Measurements from ENCODE around the gene SEMA3A. TPM values are rescaled to one million over a fixed set of nuclear protein-coding genes. Genes with fewer than 3 reads are reported as not detected.

Gene SEMA3A
- total RNA-seq, 1 donor from 2014 or later = 0.75 TPM

GRCh38 chr7:84122582-84123360 lies 71.8 kb downstream of the SEMA3A start:
- intact Hi-C loops (cut with DNase I) = no loop called here
- H3K9me3 ChIP-seq = no peaks in the 10 kb centered on the region
- no peaks in the 10 kb centered on the region for H3K27me3 ChIP-seq
- no peak overlapping the region for H3K27ac ChIP-seq
- no peak for DNase-seq (ENCODE audit: low spot score in 2 of 2)
- no peak for TF ChIP-seq CTCF (IDR thresholded peaks at IDR 0.05)
- no peak overlapping the region for H3K4me3 ChIP-seq
- no peaks in the 10 kb centered on the region for H3K4me1 ChIP-seq
- H3K36me3 ChIP-seq = no peaks in the 10 kb centered on the region

DNA sequence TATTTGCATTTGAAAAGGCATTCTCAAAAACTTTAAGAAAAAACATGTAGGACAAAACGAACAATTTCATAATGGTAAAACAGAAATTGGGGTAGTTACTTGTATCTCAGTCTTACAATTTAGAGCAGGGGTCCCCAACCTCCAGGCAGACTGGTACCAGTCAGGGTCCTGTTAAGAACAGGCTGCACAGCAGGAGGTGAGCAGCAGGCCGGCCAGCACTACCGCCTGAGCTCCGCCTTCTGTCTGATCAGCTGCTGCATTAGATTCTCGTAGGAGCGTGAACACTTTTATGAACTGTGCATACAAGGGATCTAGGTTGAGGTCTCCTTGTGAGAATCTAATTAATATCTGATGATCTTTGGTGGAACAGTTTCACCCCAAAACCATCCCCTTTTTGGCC lies 77.3 kb downstream of the SEMA3A start:
- DNase-seq (ENCODE audit: low spot score in 2 of 2) = no peak
- no peaks in the 10 kb centered on the region for H3K9me3 ChIP-seq
- no peaks in the 10 kb centered on the region for H3K36me3 ChIP-seq
- H3K27me3 ChIP-seq = no peaks in the 10 kb centered on the region
- intact Hi-C loops (cut with DNase I) = no loop called here
- no peak overlapping the region for H3K27ac ChIP-seq
- no peak for TF ChIP-seq CTCF (IDR thresholded peaks at IDR 0.05)
- no peak overlapping the region for H3K4me3 ChIP-seq
- no peaks in the 10 kb centered on the region for H3K4me1 ChIP-seq

DNA sequence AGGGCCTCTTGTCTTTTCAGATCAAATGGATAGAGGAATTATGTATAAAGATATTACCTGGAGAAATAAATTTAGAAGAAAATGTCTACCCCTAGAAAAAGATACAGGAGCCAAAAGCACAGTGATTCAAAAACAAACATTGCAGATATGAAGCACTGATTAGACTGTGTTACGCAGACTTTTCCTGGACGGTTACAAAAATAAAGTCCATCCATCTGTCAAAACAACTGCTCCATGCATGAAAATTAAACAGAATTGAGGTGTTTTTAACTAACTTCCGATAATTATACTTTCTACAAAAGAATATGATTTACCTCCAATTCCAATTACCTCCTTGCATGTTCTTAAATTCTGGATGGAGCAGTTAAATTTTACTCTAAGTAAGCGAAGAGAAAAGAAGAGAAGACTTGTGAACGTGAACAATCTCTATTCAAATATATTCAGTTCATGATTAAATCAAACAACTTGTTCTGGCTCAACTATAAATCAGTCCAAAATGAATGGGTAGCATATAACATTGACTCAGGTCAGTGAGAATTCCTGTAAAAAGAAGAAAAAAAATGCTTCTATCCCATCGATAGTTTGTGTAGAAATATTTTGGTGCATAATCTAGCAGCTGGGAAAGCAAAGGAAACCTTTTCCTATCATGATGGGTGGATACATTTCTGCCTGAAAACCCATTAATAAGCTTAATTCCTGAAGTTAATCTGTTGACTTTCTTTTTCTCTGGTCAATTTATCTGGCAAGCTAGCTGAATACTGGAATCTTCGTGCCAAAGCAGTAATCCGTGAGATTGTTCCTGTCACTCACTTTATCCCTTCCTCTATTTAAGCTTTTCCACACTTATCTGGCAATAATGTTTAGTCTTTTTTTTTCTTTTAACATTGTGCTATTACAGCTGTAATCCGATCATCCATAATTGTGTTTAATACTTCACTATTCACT lies 80.4 kb downstream of the SEMA3A start:
- no peak for DNase-seq (ENCODE audit: low spot score in 2 of 2)
- no peaks in the 10 kb centered on the region for H3K36me3 ChIP-seq
- no peaks in the 10 kb centered on the region for H3K27me3 ChIP-seq
- no peaks in the 10 kb centered on the region for H3K4me1 ChIP-seq
- H3K27ac ChIP-seq = peak overlapping the region in 1 of 2 donors; percentile 43
- H3K9me3 ChIP-seq = no peaks in the 10 kb centered on the region
- H3K4me3 ChIP-seq = no peak overlapping the region
- intact Hi-C loops (cut with DNase I) = no loop called here
- no peak for TF ChIP-seq CTCF (IDR thresholded peaks at IDR 0.05)

DNA sequence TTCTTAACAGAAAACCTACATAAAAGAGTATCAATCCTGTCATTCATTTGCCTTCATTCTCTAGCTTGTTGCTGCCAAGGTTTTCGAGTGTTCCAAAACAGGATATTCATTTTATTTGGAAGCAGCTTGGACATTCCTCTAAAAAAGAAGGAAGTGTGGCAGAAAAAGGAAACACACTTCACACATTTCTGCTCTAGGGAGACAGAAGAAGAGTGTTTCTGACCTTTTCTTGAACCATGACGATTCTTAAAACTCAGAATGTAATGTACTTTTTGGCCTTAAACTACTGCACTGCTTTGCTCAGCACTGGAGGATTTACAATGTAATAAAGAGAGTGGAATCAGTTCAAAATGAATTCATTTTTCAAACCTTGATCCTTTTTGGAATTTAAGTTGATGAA lies 81.3 kb downstream of the SEMA3A start:
- no peak overlapping the region for H3K4me3 ChIP-seq
- no peaks in the 10 kb centered on the region for H3K4me1 ChIP-seq
- no peaks in the 10 kb centered on the region for H3K9me3 ChIP-seq
- intact Hi-C loops (cut with DNase I) = no loop called here
- no peak for TF ChIP-seq CTCF (IDR thresholded peaks at IDR 0.05)
- H3K27me3 ChIP-seq = no peaks in the 10 kb centered on the region
- H3K27ac ChIP-seq = peak overlapping the region; percentile 10 to 43
- no peak for DNase-seq (ENCODE audit: low spot score in 2 of 2)
- H3K36me3 ChIP-seq = no peaks in the 10 kb centered on the region

DNA sequence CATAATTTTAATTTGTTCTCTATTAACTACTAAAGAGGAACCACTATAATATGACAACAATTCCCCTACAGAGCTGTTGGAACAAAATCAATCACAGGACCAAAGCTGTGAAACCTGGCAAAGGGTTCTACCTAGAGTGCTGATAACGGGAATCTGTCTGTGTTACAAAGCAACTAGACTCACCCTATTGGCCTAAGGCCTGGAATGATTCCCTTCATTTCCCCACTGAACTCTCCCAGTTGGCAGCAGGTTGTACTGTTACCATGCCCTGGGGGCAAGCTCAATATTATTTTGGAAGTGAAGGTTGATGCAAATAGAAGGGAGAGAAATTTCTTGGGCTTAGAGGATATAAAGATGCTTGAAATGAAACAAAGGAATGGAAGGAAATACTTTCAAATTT lies 81.8 kb downstream of the SEMA3A start:
- no peak for DNase-seq (ENCODE audit: low spot score in 2 of 2)
- no peaks in the 10 kb centered on the region for H3K9me3 ChIP-seq
- intact Hi-C loops (cut with DNase I) = no loop called here
- H3K4me3 ChIP-seq = no peak overlapping the region
- TF ChIP-seq CTCF (IDR thresholded peaks at IDR 0.05) = no peak
- H3K27me3 ChIP-seq = no peaks in the 10 kb centered on the region
- no peaks in the 10 kb centered on the region for H3K4me1 ChIP-seq
- peak overlapping the region in 1 of 2 donors; percentile 43 for H3K27ac ChIP-seq
- no peaks in the 10 kb centered on the region for H3K36me3 ChIP-seq

All from ascending aorta (tissue), 2 donors.